Lung (tissue), 12 donors: Measurements from ENCODE around the gene PLXNA2. TPM values are rescaled to one million over a fixed set of nuclear protein-coding genes. Genes with fewer than 3 reads are reported as not detected.
A peak's percentile ranks its signal among the peaks of the same experiment; 100 is the strongest.

Experiments
- ATAC-seq: fragments of 200-7000 bp; cut with Tn5 transposase; one replicate; pipeline ENCODE4 v1.9.1; 2020; ENCODE audit warnings: moderate number of reproducible peaks; ENCODE audit not compliant: insufficient read depth, low FRiP score
- DNase-seq, 3 donors: peaks; one replicate each; pipeline ENCODE4 v3.0.0-alpha.2; 2013 to 2017
- H3K27ac ChIP-seq, 2 donors: one replicate each; pipeline ENCODE4 v1.5.1; 2013; ENCODE audit warnings: mild to moderate bottlenecking in 2 of 2, moderate library complexity in 2 of 2, control low read depth in 1 of 2, inconsistent platforms in 1 of 2, low read depth in 1 of 2, low read length in 1 of 2
- H3K27me3 ChIP-seq, 3 donors: one replicate each; pipeline ENCODE4 v1.5.1; 2013; ENCODE audit warnings: low read length in 2 of 3; ENCODE audit not compliant: control insufficient read depth in 3 of 3, insufficient read depth in 3 of 3
- H3K36me3 ChIP-seq, 4 donors: one replicate each; pipeline ENCODE4 v1.5.1; 2013; ENCODE audit warnings: low read length in 4 of 4, mild to moderate bottlenecking in 1 of 4, moderate library complexity in 1 of 4; ENCODE audit not compliant: control insufficient read depth in 4 of 4, insufficient read depth in 4 of 4
- H3K4me1 ChIP-seq, 5 donors: one replicate each; pipeline ENCODE4 v1.5.1; 2013; ENCODE audit warnings: low read length in 5 of 5, mild to moderate bottlenecking in 2 of 5, moderate library complexity in 1 of 5; ENCODE audit not compliant: control insufficient read depth in 5 of 5, insufficient read depth in 5 of 5
- H3K4me3 ChIP-seq: one replicate; pipeline ENCODE4 v1.5.1; 2013; ENCODE audit warnings: mild to moderate bottlenecking, control low read depth, moderate library complexity
- H3K9ac ChIP-seq, 2 donors: one replicate each; pipeline ENCODE4 v1.5.1; 2013; ENCODE audit warnings: low read length in 2 of 2, control low read depth in 1 of 2; ENCODE audit not compliant: insufficient read depth in 1 of 2
- H3K9me3 ChIP-seq, 4 donors: one replicate each; pipeline ENCODE4 v1.5.1; 2013; ENCODE audit warnings: low read length in 3 of 4, mild to moderate bottlenecking in 1 of 4, moderate library complexity in 1 of 4; ENCODE audit not compliant: control insufficient read depth in 4 of 4, insufficient read depth in 3 of 4
- CTCF ChIP-seq: IDR thresholded peaks from 2 replicates; pipeline ENCODE4 v1.5.1; 2012; ENCODE audit warnings: mild to moderate bottlenecking; ENCODE audit errors: control extremely low read depth, extremely low read depth
- WGBS, 2 donors: extraction: QIAGEN DNeasy Blood & Tissue Kit; methylation state at CpG; one replicate each; pipeline ENCODE4 v1.1.7; 2013; 5-methylcytosine and 5-hydroxymethylcytosine counted together
- polyA plus RNA-seq, 2 donors: library from polyadenylated mRNA; stranded (reverse); fragments of 200-250 nt; gene quantifications; one replicate each; pipeline ENCODE4 v1.2.1, GENCODE V29; 2013
- total RNA-seq, 2 donors: library from RNA; depleted of rRNA in 1 of 2; stranded (reverse); fragments of >200 nt in 1 of 2; gene quantifications; one replicate each; pipeline ENCODE4 v1.2.1, GENCODE V29; 2014 to 2021
- donor health status: control.
- donor health status: control.
- donor health status: Bipolar disorder and iron deficiency.
- donor health status: healthy.
- donor health status: DM: yes; HTN: yes; CAD: no.

Gene PLXNA2
- total and polyA plus RNA-seq, 4 donors, result 13.2 to 118 (median 32.6) TPM

GRCh38 chr1:208045463-208046260 is 198.5 kb downstream of the PLXNA2 start:
- H3K27me3 ChIP-seq, result no peaks in the 10 kb centered on the region
- H3K27ac ChIP-seq, result no peak overlapping the region
- TF ChIP-seq CTCF, result no peak
- no peak for DNase-seq
- no peak for ATAC-seq
- WGBS, 2 donors, result 85 to 89% methylated on average over 16 of the region's 16 CpGs
- peaks cover 3 to 58% (median 21%) of the 10 kb centered on the region in 4 donors for H3K36me3 ChIP-seq
- H3K4me1 ChIP-seq, result peaks cover 0 to 47% (median 36%) of the 10 kb centered on the region in 5 donors
- H3K4me3 ChIP-seq, result no peak overlapping the region
- no peaks in the 10 kb centered on the region for H3K9me3 ChIP-seq
- H3K9ac ChIP-seq, result no peak overlapping the region

- DNase-seq (peak; percentile 37 to 71 (median 67)), ATAC-seq (no peak)
- TF ChIP-seq CTCF, result no peak
- H3K9ac ChIP-seq, result no peak overlapping the region
- peaks cover 0 to 47% (median 36%) of the 10 kb centered on the region in 5 donors for H3K4me1 ChIP-seq
- H3K27ac ChIP-seq, result no peak overlapping the region
- 84 to 85% methylated on average over 27 of the region's 27 CpGs for WGBS, 2 donors
- no peak overlapping the region for H3K4me3 ChIP-seq
- no peaks in the 10 kb centered on the region for H3K9me3 ChIP-seq
- H3K36me3 ChIP-seq, result peaks cover 3 to 65% (median 21%) of the 10 kb centered on the region in 4 donors
- no peaks in the 10 kb centered on the region for H3K27me3 ChIP-seq
Measured at GRCh38 chr1:208044589-208045462, 199.4 kb downstream of the PLXNA2 start.

- no peaks in the 10 kb centered on the region for H3K9me3 ChIP-seq
- H3K4me3 ChIP-seq, result no peak overlapping the region
- H3K27me3 ChIP-seq, result no peaks in the 10 kb centered on the region
- DNase-seq (no peak), ATAC-seq (no peak)
- no peak for TF ChIP-seq CTCF
- H3K27ac ChIP-seq, result no peak overlapping the region
- WGBS, 2 donors, result 66 to 79% methylated on average over 10 of the region's 10 CpGs
- H3K9ac ChIP-seq, result no peak overlapping the region
- H3K36me3 ChIP-seq, result peaks cover 3 to 72% (median 21%) of the 10 kb centered on the region in 4 donors
- H3K4me1 ChIP-seq, result peaks cover 0 to 44% (median 34%) of the 10 kb centered on the region in 5 donors
Measured at GRCh38 chr1:208043691-208044181, 200.4 kb downstream of the PLXNA2 start.
